GM10847 (cell line): ENCODE results near the gene RASL10A.

Source experiments
- POLR2A ChIP-seq: IDR thresholded peaks from 2 replicates; pipeline ENCODE4 v1.6.1; 2011; ENCODE audit not compliant: insufficient read length; ENCODE audit errors: extremely low read depth

The RASL10A gene

GRCh38 chr22:29329581-29329980 is 14.1 kb upstream of the RASL10A start:
- no peak for TF ChIP-seq POLR2A

GRCh38 chr22:29328566-29329500 is 13.3 kb upstream of the RASL10A start:
- no peak for TF ChIP-seq POLR2A

GRCh38 chr22:29328055-29328454 is 12.6 kb upstream of the RASL10A start:
- no peak for TF ChIP-seq POLR2A

GRCh38 chr22:29327089-29327764 is 11.7 kb upstream of the RASL10A start:
- no peak for TF ChIP-seq POLR2A

GRCh38 chr22:29326481-29326880 is 11.0 kb upstream of the RASL10A start:
- TF ChIP-seq POLR2A, result no peak

GRCh38 chr22:29325785-29326315 is 10.4 kb upstream of the RASL10A start:
- no peak for TF ChIP-seq POLR2A

GRCh38 chr22:29325356-29325755 is 9.9 kb upstream of the RASL10A start:
- TF ChIP-seq POLR2A, result no peak

GRCh38 chr22:29323641-29324040 is 8.1 kb upstream of the RASL10A start:
- no peak for TF ChIP-seq POLR2A

- TF ChIP-seq POLR2A, result no peak
These were observed 5.0 kb upstream of the RASL10A start for GRCh38 chr22:29320546-29320945.

GRCh38 chr22:29319072-29319471 is 3.6 kb upstream of the RASL10A start:
- TF ChIP-seq POLR2A, result no peak

GRCh38 chr22:29317827-29318454 is 2.4 kb upstream of the RASL10A start:
- no peak for TF ChIP-seq POLR2A

GRCh38 chr22:29316141-29316828 is 788 bp upstream of the RASL10A start:
- no peak for TF ChIP-seq POLR2A

GRCh38 chr22:29314537-29315285 is 786 bp downstream of the RASL10A start:
- TF ChIP-seq POLR2A, result no peak
